Lung (tissue), 12 donors: ENCODE results near the gene ARL6IP4. TPM values are rescaled to one million over a fixed set of nuclear protein-coding genes. Genes with fewer than 3 reads are reported as not detected.

Experiments
- ATAC-seq: fragments of 200-7000 bp; cut with Tn5 transposase; one replicate; pipeline ENCODE4 v1.9.1; 2020; ENCODE audit warnings: moderate number of reproducible peaks; ENCODE audit not compliant: insufficient read depth, low FRiP score
- DNase-seq, 3 donors: peaks; one replicate each; pipeline ENCODE4 v3.0.0-alpha.2; 2013 to 2017
- H3K27ac ChIP-seq, 2 donors: one replicate each; pipeline ENCODE4 v1.5.1; 2013; ENCODE audit warnings: mild to moderate bottlenecking in 2 of 2, moderate library complexity in 2 of 2, control low read depth in 1 of 2, inconsistent platforms in 1 of 2, low read depth in 1 of 2, low read length in 1 of 2
- H3K27me3 ChIP-seq, 3 donors: one replicate each; pipeline ENCODE4 v1.5.1; 2013; ENCODE audit warnings: low read length in 2 of 3; ENCODE audit not compliant: control insufficient read depth in 3 of 3, insufficient read depth in 3 of 3
- H3K36me3 ChIP-seq, 4 donors: one replicate each; pipeline ENCODE4 v1.5.1; 2013; ENCODE audit warnings: low read length in 4 of 4, mild to moderate bottlenecking in 1 of 4, moderate library complexity in 1 of 4; ENCODE audit not compliant: control insufficient read depth in 4 of 4, insufficient read depth in 4 of 4
- H3K4me1 ChIP-seq, 5 donors: one replicate each; pipeline ENCODE4 v1.5.1; 2013; ENCODE audit warnings: low read length in 5 of 5, mild to moderate bottlenecking in 2 of 5, moderate library complexity in 1 of 5; ENCODE audit not compliant: control insufficient read depth in 5 of 5, insufficient read depth in 5 of 5
- H3K4me3 ChIP-seq: one replicate; pipeline ENCODE4 v1.5.1; 2013; ENCODE audit warnings: mild to moderate bottlenecking, control low read depth, moderate library complexity
- H3K9ac ChIP-seq, 2 donors: one replicate each; pipeline ENCODE4 v1.5.1; 2013; ENCODE audit warnings: low read length in 2 of 2, control low read depth in 1 of 2; ENCODE audit not compliant: insufficient read depth in 1 of 2
- H3K9me3 ChIP-seq, 4 donors: one replicate each; pipeline ENCODE4 v1.5.1; 2013; ENCODE audit warnings: low read length in 3 of 4, mild to moderate bottlenecking in 1 of 4, moderate library complexity in 1 of 4; ENCODE audit not compliant: control insufficient read depth in 4 of 4, insufficient read depth in 3 of 4
- CTCF ChIP-seq: IDR thresholded peaks from 2 replicates; pipeline ENCODE4 v1.5.1; 2012; ENCODE audit warnings: mild to moderate bottlenecking; ENCODE audit errors: control extremely low read depth, extremely low read depth
- WGBS, 2 donors: extraction: QIAGEN DNeasy Blood & Tissue Kit; methylation state at CpG; one replicate each; pipeline ENCODE4 v1.1.7; 2013; 5-methylcytosine and 5-hydroxymethylcytosine counted together
- polyA plus RNA-seq, 2 donors: library from polyadenylated mRNA; stranded (reverse); fragments of 200-250 nt; gene quantifications; one replicate each; pipeline ENCODE4 v1.2.1, GENCODE V29; 2013
- total RNA-seq, 2 donors: library from RNA; depleted of rRNA in 1 of 2; stranded (reverse); fragments of >200 nt in 1 of 2; gene quantifications; one replicate each; pipeline ENCODE4 v1.2.1, GENCODE V29; 2014 to 2021
- donor health status: control.
- donor health status: control.
- donor health status: Bipolar disorder and iron deficiency.
- donor health status: healthy.
- donor health status: DM: yes; HTN: yes; CAD: no.

The ARL6IP4 gene
- total and polyA plus RNA-seq, 4 donors = 83.6 to 354 (median 192) TPM

GRCh38 chr12:122974892-122975789 lies 5.3 kb upstream of the ARL6IP4 start, which contains the start of gene OGFOD2:
TSS of gene OGFOD2 (plus strand) at chr12:122975244. CDS start at chr12:122975252, 8 bp downstream.
- Histone ChIP-seq H3K9ac (peak within 1 kb of the TSS in 1 of 2 donors; percentile 86), H3K4me1 (peaks cover 3 to 28% (median 16%) of the 10 kb centered on the region in 5 donors), H3K27me3 (no peaks in the 10 kb centered on the region), H3K4me3 (peak within 1 kb of the TSS; percentile 86), H3K27ac (peak within 1 kb of the TSS; percentile 93 to 98), H3K36me3 (peaks cover 0 to 11% (median 1%) of the 10 kb centered on the region in 4 donors), H3K9me3 (no peaks in the 10 kb centered on the region)
- DNase-seq = peak; percentile 92 to 95 (median 94)
- peak; percentile 28 for TF ChIP-seq CTCF
- peak; percentile 94 for ATAC-seq
- WGBS, 2 donors = 0 to 1% methylated on average over 56 to 66 of the region's 66 CpGs

- H3K4me3 ChIP-seq = peak overlapping the region; percentile 86
- no peak for ATAC-seq
- no peaks in the 10 kb centered on the region for H3K27me3 ChIP-seq
- H3K9ac ChIP-seq = peak overlapping the region in 1 of 2 donors; percentile 86
- peaks cover 0 to 11% (median 1%) of the 10 kb centered on the region in 4 donors for H3K36me3 ChIP-seq
- peak in 1 of 3 donors; percentile 25 for DNase-seq
- 9% methylated on average over 8 of the region's 8 CpGs for WGBS, 2 donors
- no peak for TF ChIP-seq CTCF
- H3K4me1 ChIP-seq = peaks cover 3 to 28% (median 16%) of the 10 kb centered on the region in 5 donors
- H3K9me3 ChIP-seq = no peaks in the 10 kb centered on the region
- H3K27ac ChIP-seq = peak overlapping the region in 1 of 2 donors; percentile 98
These were observed 4.5 kb upstream of the ARL6IP4 start for GRCh38 chr12:122975790-122976647.

GRCh38 chr12:122976648-122976975 lies 3.9 kb upstream of the ARL6IP4 start:
- H3K9me3 ChIP-seq = no peaks in the 10 kb centered on the region
- peaks cover 4 to 32% (median 18%) of the 10 kb centered on the region in 5 donors for H3K4me1 ChIP-seq
- DNase-seq = no peak
- H3K27ac ChIP-seq = peak overlapping the region in 1 of 2 donors; percentile 26
- H3K36me3 ChIP-seq = peaks cover 0 to 11% (median 2%) of the 10 kb centered on the region in 4 donors
- TF ChIP-seq CTCF = no peak
- no peaks in the 10 kb centered on the region for H3K27me3 ChIP-seq
- H3K9ac ChIP-seq = no peak overlapping the region
- H3K4me3 ChIP-seq = no peak overlapping the region
- 78 to 93% methylated on average over 15 of the region's 15 CpGs for WGBS, 2 donors
- no peak for ATAC-seq
